Tibial artery (tissue), 4 donors: ENCODE data around the gene TGOLN2.
"Not testable (repeated sequence)": the region's sequence is repeated elsewhere in the genome, so short reads cannot be mapped to it uniquely, and the experiment has no call there.

ENCODE experiments used
- DNase-seq, 2 donors: peaks; one replicate each; pipeline ENCODE4 v3.0.0-alpha.2; 2019
- H3K27ac ChIP-seq, 2 donors: fragments of 200-600 bp; sonication (generic) in 1 of 2; 1 replicate in 1 of 2; 2 replicates in 1 of 2; pipeline ENCODE4 v1.5.1; 2018 to 2019; ENCODE audit warnings: mild to moderate bottlenecking in 1 of 2
- H3K27me3 ChIP-seq, 2 donors: fragments of 200-600 bp; sonication (generic) in 1 of 2; one replicate each; pipeline versions ENCODE4 v1.5.1 to v1.6.0; 2016 to 2019
- H3K36me3 ChIP-seq, 3 donors: fragments of 200-600 bp; sonication (generic) in 2 of 3; one replicate each; pipeline ENCODE4 v1.5.1; 2016 to 2019; ENCODE audit warnings: mild to moderate bottlenecking in 2 of 3
- H3K4me1 ChIP-seq, 4 donors: fragments of 200-600 bp; sonication (generic) in 2 of 4; 1 replicate in 3 of 4; 2 replicates in 1 of 4; pipeline ENCODE4 v1.5.1; 2016 to 2019
- H3K4me3 ChIP-seq, 2 donors: fragments of 200-600 bp; sonication (generic) in 1 of 2; 1 replicate in 1 of 2; 2 replicates in 1 of 2; pipeline ENCODE4 v1.5.1; 2018 to 2019; ENCODE audit warnings: mild to moderate bottlenecking in 2 of 2
- H3K9me3 ChIP-seq, 3 donors: fragments of 200-600 bp; sonication (generic) in 1 of 3; one replicate each; pipeline ENCODE4 v1.5.1; 2016 to 2019
- intact Hi-C: fragments of 100-400 bp; cut with DNase I; formaldehyde crosslinking; loops from one replicate; pipeline ENCODE4 v1.15.0; 2023; ENCODE audit warnings: low total_unique reads
- TF ChIP-seq, protein P1 (sequence below), 2 experiments: fragments of 200-600 bp in 1 of 2; fragments of 450-650 bp in 1 of 2; IDR thresholded peaks; one replicate each; pipeline ENCODE4 v1.5.1; 2017 to 2019; ENCODE audit warnings: antibody characterized with exemption in 2 of 2, mild to moderate bottlenecking in 1 of 2, moderate library complexity in 1 of 2

TGOLN2 gene

DNA sequence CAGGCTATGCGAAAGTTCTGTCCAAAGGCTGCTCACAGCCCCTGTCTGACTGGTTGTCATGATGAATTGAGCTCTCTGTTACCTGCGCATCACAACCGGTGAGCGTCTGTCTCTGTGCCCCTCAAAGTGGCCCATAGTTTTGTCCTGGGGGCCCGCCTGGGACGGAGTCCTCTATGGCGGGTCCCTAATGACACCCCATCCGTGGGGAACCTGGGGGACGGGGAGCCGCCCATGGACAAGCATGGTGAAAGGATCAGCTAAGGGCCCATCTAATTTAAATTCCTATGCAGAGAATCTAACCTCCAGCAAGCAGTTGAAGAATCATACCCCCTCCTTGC lies 27.3 kb upstream of the TGOLN2 start:
- intact Hi-C loops, result no loop called here
- no peaks in the 10 kb centered on the region for H3K9me3 ChIP-seq
- peaks cover 0 to 38% (median 29%) of the 10 kb centered on the region in 4 donors for H3K4me1 ChIP-seq
- TF ChIP-seq, protein P1, sequence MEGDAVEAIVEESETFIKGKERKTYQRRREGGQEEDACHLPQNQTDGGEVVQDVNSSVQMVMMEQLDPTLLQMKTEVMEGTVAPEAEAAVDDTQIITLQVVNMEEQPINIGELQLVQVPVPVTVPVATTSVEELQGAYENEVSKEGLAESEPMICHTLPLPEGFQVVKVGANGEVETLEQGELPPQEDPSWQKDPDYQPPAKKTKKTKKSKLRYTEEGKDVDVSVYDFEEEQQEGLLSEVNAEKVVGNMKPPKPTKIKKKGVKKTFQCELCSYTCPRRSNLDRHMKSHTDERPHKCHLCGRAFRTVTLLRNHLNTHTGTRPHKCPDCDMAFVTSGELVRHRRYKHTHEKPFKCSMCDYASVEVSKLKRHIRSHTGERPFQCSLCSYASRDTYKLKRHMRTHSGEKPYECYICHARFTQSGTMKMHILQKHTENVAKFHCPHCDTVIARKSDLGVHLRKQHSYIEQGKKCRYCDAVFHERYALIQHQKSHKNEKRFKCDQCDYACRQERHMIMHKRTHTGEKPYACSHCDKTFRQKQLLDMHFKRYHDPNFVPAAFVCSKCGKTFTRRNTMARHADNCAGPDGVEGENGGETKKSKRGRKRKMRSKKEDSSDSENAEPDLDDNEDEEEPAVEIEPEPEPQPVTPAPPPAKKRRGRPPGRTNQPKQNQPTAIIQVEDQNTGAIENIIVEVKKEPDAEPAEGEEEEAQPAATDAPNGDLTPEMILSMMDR (IDR thresholded peaks at IDR 0.05), result no peak
- H3K27me3 ChIP-seq, result no peaks in the 10 kb centered on the region
- H3K4me3 ChIP-seq, result peak overlapping the region; percentile 62 to 80
- no peak for DNase-seq
- peaks cover 16 to 38% (median 32%) of the 10 kb centered on the region in 3 donors for H3K36me3 ChIP-seq
- peak overlapping the region; percentile 86 to 92 for H3K27ac ChIP-seq

DNA sequence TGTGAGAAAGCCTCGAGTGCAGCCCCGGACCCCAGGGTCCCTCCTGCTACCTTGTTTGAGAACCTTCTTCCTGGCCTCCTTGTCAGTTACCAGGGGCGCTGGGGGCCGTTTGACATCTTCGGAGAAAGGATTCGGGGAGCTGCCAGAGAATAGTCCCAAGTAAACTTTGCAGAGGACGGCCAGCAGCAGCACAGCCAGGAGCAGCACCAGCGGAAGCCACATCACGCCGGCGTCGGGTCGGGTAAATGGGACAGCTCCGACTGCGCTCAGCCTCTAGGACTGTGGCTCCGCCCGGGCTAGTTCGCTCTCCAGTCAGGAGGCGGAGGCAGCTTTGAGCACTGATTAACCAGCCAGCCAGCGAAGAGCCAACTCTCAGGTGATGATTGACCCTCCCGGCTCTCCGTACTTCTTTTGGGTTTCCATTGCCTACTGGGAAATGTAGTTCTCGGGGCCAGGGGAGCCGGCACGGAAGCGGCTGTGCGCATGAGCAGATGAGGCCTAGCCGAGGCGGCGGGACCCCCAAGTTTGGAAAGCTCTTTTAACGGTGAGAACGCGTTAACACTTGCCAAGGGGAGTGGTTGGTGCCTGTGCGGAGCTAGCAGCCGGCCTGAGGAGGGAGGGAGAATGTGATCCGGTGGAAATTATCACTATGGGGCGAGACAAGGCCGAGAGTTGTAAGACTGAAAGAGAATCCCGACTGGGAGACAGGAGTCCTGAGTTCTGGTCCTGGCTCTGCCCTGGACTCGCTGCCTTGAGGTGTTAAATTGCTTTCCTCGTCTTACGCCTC lies 26.7 kb upstream of the TGOLN2 start, which contains the start of the genes ELMOD3 and RETSAT:
Gene ELMOD3 (plus strand): TSS at position 484 of the 787 bp plus-strand sequence. CDS start 2,430 bp downstream, outside the sequence.
Gene RETSAT (minus strand): TSS at position 243 of the 787 bp plus-strand sequence. CDS start 21 bp downstream, at position 222.
- peaks cover 0 to 38% (median 29%) of the 10 kb centered on the region in 4 donors for H3K4me1 ChIP-seq
- H3K9me3 ChIP-seq, result no peaks in the 10 kb centered on the region
- TF ChIP-seq, protein P1 (IDR thresholded peaks at IDR 0.05), result peak in 1 of 2 experiments; percentile 15
- no peaks in the 10 kb centered on the region for H3K27me3 ChIP-seq
- peak within 1 kb of the TSS; percentile 86 to 92 for H3K27ac ChIP-seq
- H3K4me3 ChIP-seq, result peak within 1 kb of the TSS; percentile 62 to 80
- DNase-seq, result peak; percentile 99
- H3K36me3 ChIP-seq, result peaks cover 21 to 38% (median 37%) of the 10 kb centered on the region in 3 donors
- intact Hi-C loops, result loop anchor here (1.0 kb wide), 1 partner anchor 26 kb away; no protein-coding TSS in a partner anchor

DNA sequence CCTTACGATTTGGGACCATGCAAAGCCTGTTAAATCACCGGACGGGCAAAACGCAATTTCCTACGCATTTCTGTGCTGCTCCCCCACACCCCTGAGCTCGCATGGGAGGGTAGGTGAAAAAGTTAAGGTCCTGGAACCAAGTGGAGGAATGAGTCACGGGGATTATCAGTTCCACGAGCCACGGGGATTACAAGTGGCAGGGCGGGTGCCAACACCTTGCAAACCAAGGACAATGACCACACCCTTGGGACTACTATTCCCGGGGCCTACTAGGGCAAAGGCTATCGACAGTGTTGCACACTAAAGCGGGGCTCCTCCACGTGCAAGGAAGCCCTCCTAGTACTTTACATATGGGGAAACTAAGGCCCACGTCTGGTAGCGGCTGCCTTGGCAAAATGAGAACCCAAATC lies 26.1 kb upstream of the TGOLN2 start:
- H3K4me3 ChIP-seq, result peak overlapping the region; percentile 62 to 80
- H3K27me3 ChIP-seq, result no peaks in the 10 kb centered on the region
- TF ChIP-seq, protein P1 (IDR thresholded peaks at IDR 0.05), result no peak
- DNase-seq, result peak in 1 of 2 donors; percentile 34
- no peaks in the 10 kb centered on the region for H3K9me3 ChIP-seq
- peaks cover 21 to 42% (median 42%) of the 10 kb centered on the region in 3 donors for H3K36me3 ChIP-seq
- H3K27ac ChIP-seq, result peak overlapping the region; percentile 86 to 92
- H3K4me1 ChIP-seq, result peaks cover 0 to 38% (median 29%) of the 10 kb centered on the region in 4 donors
- intact Hi-C loops, result loop anchor here (1.0 kb wide), 1 partner anchor 26 kb away; no protein-coding TSS in a partner anchor

DNA sequence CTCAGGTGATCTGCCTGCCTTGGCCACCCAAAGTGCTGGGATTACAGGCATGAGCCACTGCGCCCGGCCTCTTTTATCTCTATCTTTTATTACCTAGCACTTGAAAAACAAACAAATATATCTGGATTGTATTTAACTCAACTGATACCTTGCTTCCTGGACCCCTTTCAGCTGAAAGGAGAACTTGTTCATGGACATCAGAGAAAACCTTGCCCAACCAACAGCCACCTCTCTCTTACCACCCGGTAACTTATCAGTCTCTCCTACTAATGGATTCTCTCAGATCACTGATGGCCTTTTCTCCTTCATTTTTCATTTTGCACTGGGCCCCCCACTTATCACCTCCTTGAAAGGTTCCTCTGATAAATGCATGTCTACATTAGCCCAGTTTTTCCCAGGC lies 19.8 kb upstream of the TGOLN2 start:
- Histone ChIP-seq H3K9me3 (no peaks in the 10 kb centered on the region), H3K36me3 (peaks cover 44 to 90% (median 57%) of the 10 kb centered on the region in 3 donors), H3K4me1 (peaks cover 0 to 5% (median 2%) of the 10 kb centered on the region in 4 donors), H3K4me3 (no peak overlapping the region), H3K27me3 (no peaks in the 10 kb centered on the region), H3K27ac (no peak overlapping the region)
- intact Hi-C loops, result no loop called here
- TF ChIP-seq, protein P1 (IDR thresholded peaks at IDR 0.05), result no peak
- DNase-seq, result no peak

DNA sequence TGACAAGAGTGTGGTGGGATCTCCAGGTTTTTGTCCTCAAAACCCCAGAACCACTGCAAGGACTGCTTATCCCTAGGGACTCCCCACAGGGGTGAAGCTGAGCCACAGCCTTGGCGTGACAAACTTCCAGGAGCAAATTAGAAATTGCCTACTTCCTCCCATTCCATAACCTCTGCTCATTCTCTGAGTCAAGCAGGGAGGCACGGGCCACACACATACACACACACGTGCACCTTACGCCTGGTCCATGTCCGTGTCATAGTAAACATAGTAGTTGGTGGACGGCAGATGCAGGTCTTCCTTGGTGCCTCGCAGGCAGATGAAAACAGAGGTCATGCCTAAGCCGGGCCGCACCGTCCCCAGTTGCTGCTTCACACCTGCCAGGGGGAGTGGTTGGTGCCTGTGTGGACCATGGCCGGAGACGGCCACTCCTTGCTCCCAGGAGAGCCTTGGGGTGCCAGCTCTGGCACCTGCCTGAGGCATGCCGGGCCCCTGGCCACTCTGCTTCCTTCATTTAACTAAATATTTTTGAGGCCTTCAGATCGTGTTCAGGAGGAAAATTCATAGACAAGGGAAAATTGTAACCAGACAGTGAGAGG lies 16.7 kb upstream of the TGOLN2 start:
- peaks cover 28 to 72% (median 36%) of the 10 kb centered on the region in 3 donors for H3K36me3 ChIP-seq
- TF ChIP-seq, protein P1 (IDR thresholded peaks at IDR 0.05), result no peak
- no peak overlapping the region for H3K4me3 ChIP-seq
- intact Hi-C loops, result no loop called here
- H3K9me3 ChIP-seq, result no peaks in the 10 kb centered on the region
- peaks cover 0 to 9% (median 2%) of the 10 kb centered on the region in 4 donors for H3K4me1 ChIP-seq
- no peaks in the 10 kb centered on the region for H3K27me3 ChIP-seq
- no peak overlapping the region for H3K27ac ChIP-seq
- no peak for DNase-seq

DNA sequence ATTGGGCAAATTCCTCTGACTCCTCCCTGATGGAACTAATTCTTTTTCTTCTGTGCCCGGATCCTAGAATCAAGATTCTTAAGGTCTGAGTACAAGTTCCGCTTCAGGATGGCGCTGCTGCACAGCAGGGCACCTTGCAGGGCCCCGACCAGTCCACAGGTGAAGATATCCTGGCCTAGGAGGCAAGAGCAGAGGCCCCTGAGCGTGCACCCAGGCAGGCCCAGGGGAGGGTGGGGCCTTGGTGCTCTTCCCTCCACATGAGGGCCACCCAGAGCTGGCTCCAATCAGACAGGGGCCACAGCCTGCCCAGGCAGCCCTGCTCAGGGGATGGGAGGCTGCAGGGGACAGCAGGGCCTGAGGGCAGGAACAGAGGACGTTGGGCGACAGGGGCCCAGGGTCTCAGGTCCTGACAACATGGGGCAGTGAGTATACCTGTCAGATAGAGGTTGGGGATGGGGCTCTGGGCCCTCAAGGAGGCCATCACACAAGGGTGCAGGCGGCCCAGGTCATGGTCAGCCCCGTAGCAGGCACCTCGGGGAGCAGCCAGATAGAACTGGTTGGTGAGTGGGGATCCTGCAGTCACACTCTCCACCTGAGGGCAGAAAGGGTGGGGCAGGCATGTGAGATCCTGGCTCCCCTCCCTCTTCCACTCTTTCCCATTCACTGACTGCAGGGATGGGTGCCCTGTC lies 15.6 kb upstream of the TGOLN2 start:
- H3K4me3 ChIP-seq, H3K9me3 ChIP-seq, H3K4me1 ChIP-seq, H3K27ac ChIP-seq, H3K27me3 ChIP-seq, intact Hi-C loops, DNase-seq: not testable (repeated sequence)
- H3K36me3 ChIP-seq, result peaks cover 28 to 61% (median 31%) of the 10 kb centered on the region in 3 donors
